Occipital lobe (tissue), 2 donors: Measurements from ENCODE around the gene FEM1B. TPM values are rescaled to one million over a fixed set of nuclear protein-coding genes. Genes with fewer than 3 reads are reported as not detected.

Source experiments
- DNase-seq: peaks from one replicate; lab custom pipeline; 2025; lab: John Stamatoyannopoulos, UW
- total RNA-seq: library from RNA; depleted of rRNA; stranded (reverse); fragments of >200 nt; gene quantifications from one replicate; pipeline ENCODE4 v1.2.3, GENCODE V29; 2014

Gene FEM1B
- total RNA-seq, 1 donor from 2014 or later, result 188 TPM

DNA sequence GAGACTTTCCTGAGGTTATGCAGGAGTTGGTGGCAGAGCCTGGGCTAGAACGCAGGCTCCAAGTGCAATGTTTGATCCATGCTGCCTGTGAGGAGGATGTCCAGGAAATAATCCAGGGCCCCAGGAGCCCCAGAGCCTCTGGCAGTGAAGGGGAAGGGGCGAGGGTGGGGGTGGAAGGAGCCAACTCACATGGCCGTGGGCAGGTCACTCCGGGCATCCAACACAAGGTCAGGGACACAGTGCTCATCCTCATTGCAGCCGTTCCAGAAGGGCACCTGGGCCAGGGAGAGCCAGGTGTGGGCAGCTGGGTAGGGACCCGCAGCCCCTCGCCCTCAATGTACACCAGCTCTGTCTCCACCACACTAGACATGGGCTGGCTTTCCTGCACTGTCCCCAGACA, 43.7 kb downstream of the FEM1B start:
- DNase-seq, result no peak

DNA sequence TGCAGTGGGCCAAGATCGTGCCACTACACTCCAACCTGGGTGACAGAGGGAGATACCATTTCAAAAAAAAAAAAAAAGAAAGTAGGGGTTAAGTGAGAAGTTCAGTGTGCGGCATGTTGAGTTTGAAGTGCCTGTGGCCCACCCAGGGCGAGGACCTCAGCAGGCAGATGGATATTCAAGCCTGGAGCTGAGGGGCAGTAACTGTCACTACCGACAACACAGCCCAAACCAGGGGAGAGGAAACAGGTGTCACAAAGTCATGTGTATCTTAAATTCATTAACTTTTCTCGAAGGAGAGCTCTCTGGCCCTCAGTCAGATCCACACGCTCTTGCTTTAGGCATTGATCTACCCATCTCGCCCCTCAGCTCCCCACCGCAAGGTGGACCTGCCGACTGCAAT, 45.3 kb downstream of the FEM1B start:
- DNase-seq, result no peak

- DNase-seq, result no peak
Observed at GRCh38 chr15:68325726-68326125, 48.2 kb downstream of the FEM1B start.

DNA sequence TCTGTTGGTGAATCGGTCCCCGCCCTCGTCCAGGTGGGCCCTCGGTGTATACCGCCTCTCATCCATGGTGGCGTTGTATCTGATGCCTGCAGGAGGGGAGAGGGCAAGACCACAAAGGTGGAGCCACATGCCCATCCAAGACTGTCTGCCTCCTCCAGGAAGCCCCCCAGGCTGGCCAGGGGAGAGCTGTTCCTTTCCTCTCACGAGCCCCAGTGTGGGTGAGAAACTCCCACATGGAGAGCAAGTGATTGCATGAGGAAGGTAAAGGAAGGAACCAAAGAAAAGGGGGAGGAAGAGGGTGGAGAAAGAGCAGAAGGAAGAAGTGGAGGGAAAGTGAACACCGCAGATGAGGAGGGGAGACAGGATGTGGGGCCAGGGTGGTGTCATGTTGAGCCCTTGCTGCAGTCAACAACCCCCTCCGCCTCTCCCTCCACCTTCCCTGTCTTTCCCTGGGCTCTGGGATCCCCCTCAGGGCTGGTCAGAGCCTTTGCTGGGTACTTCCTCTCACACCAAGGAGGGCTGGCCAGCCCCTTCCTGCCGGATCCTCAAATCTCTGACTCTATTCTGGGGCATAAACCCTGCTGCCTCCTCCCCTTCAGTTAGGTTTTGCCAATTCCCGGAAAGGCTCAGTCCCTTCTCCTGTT, 49.3 kb downstream of the FEM1B start:
- DNase-seq, result no peak

DNA sequence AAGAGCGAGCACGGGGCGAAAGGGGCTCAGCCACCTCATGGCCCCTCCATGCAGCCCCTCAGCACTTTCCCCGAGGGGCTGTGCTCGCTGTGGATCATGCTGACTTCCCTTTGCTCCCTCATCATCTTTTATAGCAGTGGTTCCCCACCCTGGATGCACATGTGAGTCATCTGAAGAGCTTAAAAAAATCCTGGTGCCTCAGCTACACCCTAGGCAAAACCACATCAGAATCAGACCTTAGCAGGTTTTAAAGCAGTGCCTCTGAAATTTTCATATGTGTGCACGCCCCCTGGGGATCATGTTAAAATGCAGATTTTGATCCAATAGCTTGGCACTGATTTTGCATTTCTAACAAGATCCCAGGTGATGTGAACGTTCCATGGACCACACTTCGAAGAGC, 50.9 kb downstream of the FEM1B start:
- no peak for DNase-seq

DNA sequence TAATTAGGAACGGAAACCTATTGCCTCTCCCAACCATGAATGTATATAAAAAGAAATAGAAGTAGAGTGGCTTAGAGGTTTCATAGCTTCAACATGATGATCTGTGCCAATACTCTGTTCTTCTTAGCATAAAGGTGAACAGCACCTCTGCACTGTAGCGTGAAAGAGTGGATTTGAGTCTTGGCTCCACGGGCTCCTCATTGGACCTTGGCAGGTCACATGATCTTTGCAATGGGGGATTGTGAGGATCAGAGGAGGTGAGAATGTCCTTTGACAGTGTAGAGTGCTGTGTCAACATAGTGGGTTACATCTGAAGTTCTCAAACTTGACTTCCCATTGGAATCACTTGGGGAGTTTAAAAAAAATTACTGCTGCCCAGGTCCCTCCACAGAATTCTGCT, 51.4 kb downstream of the FEM1B start:
- DNase-seq, result no peak

DNA sequence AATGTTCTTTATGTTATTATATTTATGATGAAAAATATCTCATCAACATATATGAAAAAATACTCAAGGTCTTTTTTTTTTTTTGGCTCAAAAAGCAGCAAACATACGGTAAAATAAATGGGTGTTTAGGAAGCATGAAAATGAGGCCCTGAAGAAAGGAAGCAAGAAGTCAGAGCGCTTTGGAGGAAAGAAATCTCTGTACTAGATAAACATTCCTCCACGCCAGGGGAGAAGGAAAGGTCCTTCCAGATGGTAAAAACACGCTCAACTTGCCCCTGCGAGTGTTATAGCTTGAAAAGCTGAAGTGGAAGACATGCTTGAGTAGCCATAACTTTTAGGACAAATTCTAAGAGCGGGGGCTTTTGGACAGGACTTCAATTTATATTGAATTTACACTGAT, 52.9 kb downstream of the FEM1B start:
- no peak for DNase-seq

DNA sequence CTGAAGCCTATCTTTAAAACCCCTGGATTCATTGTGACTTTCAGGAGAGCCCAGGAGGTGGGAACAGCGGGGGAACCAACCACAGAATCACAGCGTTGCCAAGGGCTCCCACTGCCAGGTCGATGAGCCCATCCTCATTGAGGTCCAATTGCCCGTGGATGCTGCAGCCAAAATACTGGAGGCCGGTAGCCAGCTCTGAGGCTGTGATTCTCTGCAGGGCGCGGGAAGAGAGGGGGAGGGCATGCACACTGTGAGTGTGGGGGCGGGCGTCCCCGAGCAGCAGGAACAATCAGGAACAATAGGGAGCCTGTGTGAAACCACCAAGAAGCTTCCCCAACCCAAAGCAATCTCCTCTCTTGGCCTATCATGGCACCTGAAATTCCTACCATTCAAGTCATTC, 53.4 kb downstream of the FEM1B start:
- DNase-seq, result peak; percentile 10

DNA sequence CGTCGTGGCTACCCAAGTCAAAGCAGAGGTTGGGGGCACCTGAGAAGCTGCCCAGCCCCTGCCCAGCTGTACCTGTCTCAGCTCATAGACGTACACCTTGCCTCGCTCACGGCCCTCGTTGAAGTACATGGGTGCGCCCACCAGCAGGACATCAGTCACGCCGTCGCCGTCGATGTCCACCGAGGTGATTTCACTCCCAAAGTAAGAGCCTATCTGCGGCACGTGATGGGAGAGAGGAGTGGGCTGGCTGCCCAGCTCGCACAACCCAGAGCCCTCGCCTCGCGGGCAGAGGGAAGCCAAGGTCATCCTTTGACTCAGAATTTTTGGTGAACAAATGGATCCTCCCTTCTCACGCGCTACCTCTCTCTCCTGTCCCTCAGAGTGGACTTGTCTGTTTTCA, 54.7 kb downstream of the FEM1B start:
- DNase-seq, result no peak

GRCh38 chr15:68333775-68334470, 56.4 kb downstream of the FEM1B start:
- no peak for DNase-seq

DNA sequence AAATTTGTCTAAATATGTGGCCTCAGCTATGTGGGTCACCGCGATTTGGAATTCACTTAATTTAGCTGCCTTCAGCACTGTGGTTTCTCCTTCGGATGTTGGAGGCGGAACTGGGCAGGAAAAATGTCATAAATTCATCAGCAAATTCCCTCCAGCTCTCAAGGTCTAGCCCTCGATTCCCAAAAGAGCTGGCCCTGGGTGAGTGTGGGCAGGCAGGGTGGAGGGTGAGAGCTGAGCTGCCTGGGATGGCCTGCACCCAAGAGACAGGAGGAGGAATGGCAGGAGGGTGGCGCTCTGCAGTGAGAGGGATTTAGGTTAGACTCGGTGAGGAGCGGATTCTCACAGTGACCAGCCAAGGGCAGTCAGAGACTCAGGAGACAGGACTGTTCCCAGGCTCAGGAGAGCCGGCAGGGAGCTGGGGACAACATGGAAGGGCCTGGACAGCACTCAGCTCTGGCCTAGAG, 57.1 kb downstream of the FEM1B start:
- no peak for DNase-seq

- no peak for DNase-seq
Observed at GRCh38 chr15:68335251-68335650, 57.7 kb downstream of the FEM1B start.

DNA sequence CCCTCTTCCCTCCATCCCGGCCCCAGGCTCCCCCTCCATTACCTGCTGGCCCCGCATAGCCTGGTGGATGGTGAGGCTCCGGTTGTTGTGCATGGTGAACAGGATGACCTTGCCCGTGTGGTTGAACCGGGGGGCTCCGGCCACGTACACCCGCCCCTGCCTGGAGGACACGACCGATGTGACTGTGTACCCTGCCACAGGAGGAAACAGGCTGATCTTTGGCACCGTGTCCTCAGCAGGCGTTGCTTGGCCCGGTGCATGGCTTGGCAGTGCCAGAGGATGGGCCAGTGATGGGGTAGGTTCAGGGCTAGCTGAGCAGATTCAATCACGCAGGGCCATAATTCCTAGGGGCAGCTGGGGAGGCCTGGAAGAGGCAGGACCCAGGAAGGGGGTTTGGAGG, 58.1 kb downstream of the FEM1B start:
- no peak for DNase-seq

- DNase-seq, result no peak
Observed at GRCh38 chr15:68336516-68336915, 59.0 kb downstream of the FEM1B start.

GRCh38 chr15:68337826-68338225, 60.3 kb downstream of the FEM1B start:
- DNase-seq, result no peak

- no peak for DNase-seq
Observed at GRCh38 chr15:68339481-68339880, 61.9 kb downstream of the FEM1B start.

DNA sequence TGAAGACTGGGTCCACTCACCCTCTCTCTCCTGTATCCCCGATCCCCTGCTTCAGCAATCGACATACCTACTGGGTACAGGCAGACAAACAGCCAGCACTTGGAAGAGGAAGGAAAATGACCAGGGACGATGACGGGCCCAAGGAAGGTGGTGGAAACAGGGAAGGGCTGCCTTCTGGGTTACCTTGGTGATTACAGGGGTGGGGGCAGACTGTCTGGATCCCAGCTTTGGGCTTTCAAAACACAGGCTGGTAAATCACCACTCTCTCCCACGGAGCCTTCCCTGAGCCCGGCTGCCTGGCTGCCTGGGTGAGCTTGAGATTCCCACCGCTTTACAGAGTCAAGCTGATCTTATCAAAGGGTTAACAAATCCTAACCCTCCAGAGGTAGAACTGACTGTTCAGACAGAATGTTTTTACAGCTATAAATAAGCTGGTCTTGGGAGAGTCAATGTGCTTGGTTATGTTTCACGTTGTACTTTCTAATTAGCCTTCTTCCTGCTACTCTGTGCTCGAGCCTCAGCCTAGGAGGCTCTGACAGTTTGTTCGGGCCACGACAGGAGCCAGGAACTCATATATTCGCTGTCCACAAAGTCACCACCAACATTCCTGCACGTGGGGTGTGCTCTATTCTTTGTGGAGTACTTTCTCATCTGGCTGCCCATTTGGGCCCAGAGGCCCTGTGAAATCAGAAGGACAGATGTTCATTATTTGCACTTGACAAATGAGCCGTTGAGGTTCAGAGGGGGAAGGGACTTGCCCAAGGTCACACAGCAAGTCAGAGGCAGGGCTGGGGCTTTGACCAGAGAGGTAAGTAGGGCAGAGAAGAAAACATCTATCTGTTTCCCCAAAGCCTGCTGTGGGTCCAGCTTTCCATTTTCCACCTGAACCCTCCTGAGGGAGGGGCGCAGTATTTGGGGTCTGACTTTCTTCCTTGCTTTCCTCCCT, 63.5 kb downstream of the FEM1B start:
- DNase-seq, result no peak

DNA sequence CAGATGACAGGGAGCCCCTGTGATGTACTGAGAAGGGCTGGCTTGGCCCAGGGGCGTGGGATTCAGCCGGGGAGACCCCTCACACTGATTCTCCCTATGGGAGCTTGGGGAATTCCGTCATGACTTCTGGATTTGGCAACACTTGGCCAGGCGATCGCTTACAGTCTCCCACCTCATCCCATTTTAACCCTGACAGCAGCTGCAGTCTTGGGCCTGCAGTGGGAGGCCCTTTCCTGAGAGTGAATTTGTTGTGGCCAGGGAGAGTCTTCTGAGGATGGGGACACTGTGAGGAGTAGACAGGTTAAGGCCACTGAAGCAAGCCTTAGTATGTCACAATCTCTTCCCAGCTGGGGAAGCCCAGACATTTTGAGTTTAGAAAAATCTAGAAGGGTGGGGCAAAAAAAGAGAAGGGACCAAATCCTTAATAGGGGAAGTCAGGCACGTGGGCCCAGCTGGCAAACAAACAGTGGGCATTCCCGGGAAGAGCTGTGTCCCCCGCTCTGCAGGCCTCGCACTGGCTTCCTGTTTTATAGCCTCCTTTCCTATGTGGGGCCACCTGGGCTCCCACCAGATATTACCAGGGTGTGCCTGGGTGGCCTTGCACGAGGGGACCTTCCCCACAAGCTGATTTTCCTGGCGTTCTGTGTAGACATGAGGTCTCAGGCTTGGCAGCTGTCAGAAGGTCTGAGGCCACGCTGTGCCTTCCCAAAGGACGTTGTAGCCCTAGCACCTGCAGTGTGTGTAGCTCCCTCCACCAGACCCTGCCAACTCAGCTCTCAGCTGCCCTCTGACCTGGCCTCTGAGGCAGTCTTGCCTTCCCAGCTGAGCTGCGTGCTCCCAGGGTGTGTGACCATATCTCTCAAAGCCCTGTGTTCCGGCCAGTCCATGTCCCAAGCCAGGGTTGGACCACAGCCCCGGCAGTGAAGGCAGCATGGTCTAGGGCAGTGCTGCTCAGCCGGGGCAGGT, 64.5 kb downstream of the FEM1B start:
- DNase-seq, result no peak

DNA sequence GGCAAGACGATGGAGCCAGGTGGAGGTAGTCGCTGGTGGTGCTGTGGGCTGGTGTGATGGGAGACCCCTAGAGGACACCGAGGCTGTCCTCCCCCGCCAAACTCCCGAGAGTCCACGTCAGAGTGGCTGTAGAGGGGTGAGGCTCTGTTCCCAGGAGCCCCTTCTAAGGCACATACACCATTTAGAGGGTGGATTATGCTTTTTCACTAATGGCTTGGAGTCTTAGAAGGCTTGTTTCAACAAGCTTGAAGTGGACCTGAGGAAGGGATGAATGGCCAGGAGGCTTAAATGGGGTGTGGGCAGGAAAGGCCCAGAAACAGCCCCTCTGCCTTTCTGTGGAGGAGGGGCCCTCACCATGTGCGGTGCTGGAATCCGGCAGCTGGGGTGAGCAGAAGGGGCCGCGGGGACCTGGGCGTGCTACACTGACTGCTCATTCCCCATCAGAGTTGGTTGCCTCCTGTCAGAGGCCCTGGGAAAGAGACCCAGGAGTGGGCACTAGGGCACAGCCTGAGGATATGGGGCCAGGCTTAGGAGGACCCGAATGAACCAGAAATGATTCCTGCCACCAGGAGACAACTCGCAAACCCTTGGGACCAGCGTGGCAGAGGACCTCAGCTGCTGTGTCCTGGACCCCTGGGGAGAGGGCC, 66.2 kb downstream of the FEM1B start:
- no peak for DNase-seq

DNA sequence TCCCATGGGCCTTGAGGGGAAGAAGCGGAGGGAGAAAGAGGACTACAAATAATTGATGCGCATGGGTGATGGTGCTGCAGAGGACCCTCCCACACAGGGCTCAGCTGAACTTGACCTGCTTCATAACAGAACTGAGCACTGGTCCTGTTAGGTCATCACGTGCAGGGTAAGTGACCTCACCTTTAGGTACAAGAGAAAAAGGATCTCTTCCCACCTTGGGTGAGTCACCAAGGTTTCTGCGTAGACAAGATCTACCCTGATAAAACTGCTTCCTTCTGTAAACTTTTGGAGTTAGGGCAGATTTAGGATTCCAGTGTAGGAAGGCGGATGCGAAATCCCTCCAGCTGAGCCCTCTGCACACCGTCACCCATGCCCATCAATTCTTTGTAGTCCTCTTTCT, 67.1 kb downstream of the FEM1B start:
- DNase-seq, result no peak
